Measurements from ENCODE around the gene PRDM16. TPM values are rescaled to one million over a fixed set of nuclear protein-coding genes. Genes with fewer than 3 reads are reported as not detected.

Gene PRDM16
- total RNA-seq, 1 experiment from 2014 or later: 22.3 TPM

DNA sequence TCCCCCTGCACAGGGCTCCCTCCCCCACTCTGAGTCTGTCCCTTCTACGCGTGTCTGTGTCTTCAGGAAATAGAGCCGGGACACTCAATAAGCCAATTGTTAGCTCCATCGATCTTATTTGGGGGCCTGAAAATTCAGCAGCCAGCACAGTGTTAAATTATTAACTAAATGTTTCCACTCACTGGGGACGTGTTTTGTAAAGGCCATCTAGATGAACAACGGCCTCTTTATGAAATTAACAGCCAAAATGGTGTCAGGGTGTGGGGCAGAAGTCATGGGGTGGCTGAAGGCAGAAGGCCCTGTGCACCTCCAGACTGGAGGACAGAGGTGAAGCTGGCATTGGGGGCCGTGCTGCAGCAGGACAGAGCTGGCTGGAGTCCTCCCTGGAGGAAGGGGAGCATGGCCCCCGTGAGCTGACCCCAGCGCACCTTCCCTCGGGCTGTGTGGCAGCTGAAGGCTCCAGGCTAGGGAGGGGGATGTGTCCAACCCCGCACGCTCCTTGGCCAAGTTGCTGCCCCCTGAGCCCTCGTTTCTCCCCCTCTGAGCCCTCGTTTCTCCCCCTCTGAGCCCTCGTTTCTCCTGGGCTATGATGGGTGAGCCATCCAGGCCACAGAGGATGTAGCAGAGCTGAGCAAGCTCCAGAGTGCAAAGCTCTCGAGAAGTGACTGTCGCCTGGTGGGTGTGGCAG lies 271.7 kb downstream of the PRDM16 start:
- intact Hi-C loops (cut with micrococcal nuclease; ENCODE audit: unreplicated experiment) (no loop called here), in situ Hi-C loops (cut with HindIII; ENCODE audit: low pct_unique_long_range_greater_than_20kb, low sequenced_read_pairs) (no loop called here)
- TF ChIP-seq SIN3A (IDR thresholded peaks at IDR 0.05; ENCODE audit: borderline replicate concordance, insufficient read depth, low read depth, low read length): no peak
- TF ChIP-seq, protein P1, sequence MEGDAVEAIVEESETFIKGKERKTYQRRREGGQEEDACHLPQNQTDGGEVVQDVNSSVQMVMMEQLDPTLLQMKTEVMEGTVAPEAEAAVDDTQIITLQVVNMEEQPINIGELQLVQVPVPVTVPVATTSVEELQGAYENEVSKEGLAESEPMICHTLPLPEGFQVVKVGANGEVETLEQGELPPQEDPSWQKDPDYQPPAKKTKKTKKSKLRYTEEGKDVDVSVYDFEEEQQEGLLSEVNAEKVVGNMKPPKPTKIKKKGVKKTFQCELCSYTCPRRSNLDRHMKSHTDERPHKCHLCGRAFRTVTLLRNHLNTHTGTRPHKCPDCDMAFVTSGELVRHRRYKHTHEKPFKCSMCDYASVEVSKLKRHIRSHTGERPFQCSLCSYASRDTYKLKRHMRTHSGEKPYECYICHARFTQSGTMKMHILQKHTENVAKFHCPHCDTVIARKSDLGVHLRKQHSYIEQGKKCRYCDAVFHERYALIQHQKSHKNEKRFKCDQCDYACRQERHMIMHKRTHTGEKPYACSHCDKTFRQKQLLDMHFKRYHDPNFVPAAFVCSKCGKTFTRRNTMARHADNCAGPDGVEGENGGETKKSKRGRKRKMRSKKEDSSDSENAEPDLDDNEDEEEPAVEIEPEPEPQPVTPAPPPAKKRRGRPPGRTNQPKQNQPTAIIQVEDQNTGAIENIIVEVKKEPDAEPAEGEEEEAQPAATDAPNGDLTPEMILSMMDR (IDR thresholded peaks at IDR 0.05): no peak
- no peak overlapping the region for H3K27ac ChIP-seq (ENCODE audit: low read length)
- CTCF ChIA-PET: no interaction called here
- no TSS peak for BruUV-seq (replicated peaks)
- peaks cover 3% of the 10 kb centered on the region for H3K4me1 ChIP-seq (ENCODE audit: control insufficient read depth, insufficient read depth, low read length)
- DNase-seq (ENCODE audit: low read depth, low spot score) (no peak), ATAC-seq (no peak)
- peaks cover 4% of the 10 kb centered on the region; the same call in 1 of the 2 replicates for H3K9me3 ChIP-seq (ENCODE audit: control insufficient read depth, insufficient read depth, low read depth, low read length)
- no peaks in the 10 kb centered on the region for H3K27me3 ChIP-seq (ENCODE audit: control insufficient read depth, insufficient read depth, low read length)
- no peaks in the 10 kb centered on the region for H3K36me3 ChIP-seq (ENCODE audit: control insufficient read depth, insufficient read depth, low read length)
- POLR2A ChIA-PET: no interaction called here
- H3K4me3 ChIP-seq (ENCODE audit: low read depth in 2 of 2, low read length in 2 of 2): no peak overlapping the region

DNA sequence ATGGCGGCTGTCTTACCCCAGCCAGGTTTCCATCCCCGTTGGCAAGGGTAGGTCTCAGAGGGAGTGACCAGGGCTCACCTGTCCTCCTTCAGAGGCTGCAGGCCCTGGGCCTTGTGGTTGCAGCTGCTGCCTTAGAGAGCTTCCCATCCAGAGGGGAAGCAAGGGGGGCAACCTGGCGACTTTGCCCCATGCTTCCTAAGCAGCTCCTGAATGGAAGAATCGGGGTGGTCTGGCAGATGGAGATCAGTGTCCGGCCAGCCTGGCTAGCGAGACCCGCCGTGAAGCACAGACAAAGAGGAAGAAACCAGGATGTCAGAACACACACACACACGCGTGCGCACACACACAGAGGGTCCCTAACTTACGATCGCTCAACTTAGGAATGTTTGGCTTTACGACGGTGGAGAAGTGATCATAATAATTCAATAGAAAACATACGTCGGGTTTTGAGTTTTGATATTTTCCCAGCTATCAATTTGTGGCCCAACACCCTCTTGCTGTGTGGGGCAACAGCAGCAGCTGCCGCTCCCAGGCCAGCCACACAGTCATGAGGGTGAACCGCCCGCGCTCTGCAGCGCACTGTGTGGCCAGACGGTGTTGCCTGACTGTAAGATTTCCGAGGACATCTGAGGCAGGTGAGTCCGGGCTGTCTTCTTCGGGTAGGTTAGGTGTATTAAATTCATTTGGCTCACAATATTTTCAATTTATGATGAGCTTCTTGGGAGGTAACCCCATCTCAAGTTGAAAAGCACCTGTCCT lies 272.4 kb downstream of the PRDM16 start:
- intact Hi-C loops (cut with micrococcal nuclease; ENCODE audit: unreplicated experiment): no loop called here
- Histone ChIP-seq H3K27ac (ENCODE audit: low read length) (no peak overlapping the region), H3K36me3 (ENCODE audit: control insufficient read depth, insufficient read depth, low read length) (no peaks in the 10 kb centered on the region), H3K4me1 (ENCODE audit: control insufficient read depth, insufficient read depth, low read length) (peaks cover 3% of the 10 kb centered on the region), H3K27me3 (ENCODE audit: control insufficient read depth, insufficient read depth, low read length) (no peaks in the 10 kb centered on the region), H3K9me3 (ENCODE audit: control insufficient read depth, insufficient read depth, low read depth, low read length) (peaks cover 4% of the 10 kb centered on the region; the same call in 1 of the 2 replicates), H3K4me3 (ENCODE audit: low read depth in 2 of 2, low read length in 2 of 2) (no peak overlapping the region)
- BruUV-seq (replicated peaks): no TSS peak
- DNase-seq (ENCODE audit: low read depth, low spot score) (no peak), ATAC-seq (no peak)
- in situ Hi-C loops (cut with HindIII; ENCODE audit: low pct_unique_long_range_greater_than_20kb, low sequenced_read_pairs): no loop called here
- POLR2A ChIA-PET: no interaction called here
- TF ChIP-seq, protein P1 (IDR thresholded peaks at IDR 0.05): no peak
- TF ChIP-seq SIN3A (IDR thresholded peaks at IDR 0.05; ENCODE audit: borderline replicate concordance, insufficient read depth, low read depth, low read length) (no peak), TCF7L2 (IDR thresholded peaks at IDR 0.05; ENCODE audit: low read depth, low read length) (no peak)
- CTCF ChIA-PET: no interaction called here

DNA sequence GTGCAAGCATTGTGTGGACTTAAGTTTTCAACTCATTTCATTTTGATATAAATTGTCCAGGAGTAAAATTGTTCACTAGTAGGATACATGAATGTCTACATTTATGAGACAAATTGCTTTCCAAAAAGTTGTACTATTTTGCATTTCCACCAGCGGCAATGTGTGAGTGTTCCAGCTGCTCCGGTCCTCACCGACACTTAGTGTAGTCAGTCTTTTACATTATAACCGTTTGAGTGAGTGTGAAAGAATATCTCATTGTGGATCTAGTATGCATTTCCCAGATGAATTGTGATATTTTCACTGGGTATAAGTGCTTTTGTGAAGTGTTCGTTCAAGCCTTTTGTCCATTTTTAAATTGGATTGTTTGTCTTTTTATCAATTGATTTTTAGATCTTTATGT lies 274.0 kb downstream of the PRDM16 start:
- in situ Hi-C loops (cut with HindIII; ENCODE audit: low pct_unique_long_range_greater_than_20kb, low sequenced_read_pairs): no loop called here

More for the DNA sequence above, 274.0 kb downstream of the PRDM16 start:
- H3K27ac ChIP-seq (ENCODE audit: low read length): no peak overlapping the region
- no TSS peak for BruUV-seq (replicated peaks)
- no peaks in the 10 kb centered on the region for H3K36me3 ChIP-seq (ENCODE audit: control insufficient read depth, insufficient read depth, low read length)
- TF ChIP-seq, protein P1 (IDR thresholded peaks at IDR 0.05): no peak
- TF ChIP-seq, protein P2, sequence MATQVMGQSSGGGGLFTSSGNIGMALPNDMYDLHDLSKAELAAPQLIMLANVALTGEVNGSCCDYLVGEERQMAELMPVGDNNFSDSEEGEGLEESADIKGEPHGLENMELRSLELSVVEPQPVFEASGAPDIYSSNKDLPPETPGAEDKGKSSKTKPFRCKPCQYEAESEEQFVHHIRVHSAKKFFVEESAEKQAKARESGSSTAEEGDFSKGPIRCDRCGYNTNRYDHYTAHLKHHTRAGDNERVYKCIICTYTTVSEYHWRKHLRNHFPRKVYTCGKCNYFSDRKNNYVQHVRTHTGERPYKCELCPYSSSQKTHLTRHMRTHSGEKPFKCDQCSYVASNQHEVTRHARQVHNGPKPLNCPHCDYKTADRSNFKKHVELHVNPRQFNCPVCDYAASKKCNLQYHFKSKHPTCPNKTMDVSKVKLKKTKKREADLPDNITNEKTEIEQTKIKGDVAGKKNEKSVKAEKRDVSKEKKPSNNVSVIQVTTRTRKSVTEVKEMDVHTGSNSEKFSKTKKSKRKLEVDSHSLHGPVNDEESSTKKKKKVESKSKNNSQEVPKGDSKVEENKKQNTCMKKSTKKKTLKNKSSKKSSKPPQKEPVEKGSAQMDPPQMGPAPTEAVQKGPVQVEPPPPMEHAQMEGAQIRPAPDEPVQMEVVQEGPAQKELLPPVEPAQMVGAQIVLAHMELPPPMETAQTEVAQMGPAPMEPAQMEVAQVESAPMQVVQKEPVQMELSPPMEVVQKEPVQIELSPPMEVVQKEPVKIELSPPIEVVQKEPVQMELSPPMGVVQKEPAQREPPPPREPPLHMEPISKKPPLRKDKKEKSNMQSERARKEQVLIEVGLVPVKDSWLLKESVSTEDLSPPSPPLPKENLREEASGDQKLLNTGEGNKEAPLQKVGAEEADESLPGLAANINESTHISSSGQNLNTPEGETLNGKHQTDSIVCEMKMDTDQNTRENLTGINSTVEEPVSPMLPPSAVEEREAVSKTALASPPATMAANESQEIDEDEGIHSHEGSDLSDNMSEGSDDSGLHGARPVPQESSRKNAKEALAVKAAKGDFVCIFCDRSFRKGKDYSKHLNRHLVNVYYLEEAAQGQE (IDR thresholded peaks at IDR 0.05; ENCODE audit: insufficient read depth in 1 of 2, low read depth in 2 of 2, low read length in 1 of 2): no peak
- no peak for TF ChIP-seq POLR2AphosphoS5 (IDR thresholded peaks at IDR 0.05; ENCODE audit: low read depth, low read length)
- TF ChIP-seq TCF7L2 (IDR thresholded peaks at IDR 0.05; ENCODE audit: low read depth, low read length): no peak
- no peak for TF ChIP-seq SIN3A (IDR thresholded peaks at IDR 0.05; ENCODE audit: borderline replicate concordance, insufficient read depth, low read depth, low read length)
- H3K9me3 ChIP-seq (ENCODE audit: control insufficient read depth, insufficient read depth, low read depth, low read length): peaks cover 4% of the 10 kb centered on the region; the same call in 1 of the 2 replicates
- ChIA-PET POLR2A (no interaction called here), CTCF (no interaction called here)
- DNase-seq (ENCODE audit: low read depth, low spot score): no peak
- H3K4me3 ChIP-seq (ENCODE audit: low read depth in 2 of 2, low read length in 2 of 2): no peak overlapping the region
- intact Hi-C loops (cut with micrococcal nuclease; ENCODE audit: unreplicated experiment): no loop called here
- no peaks in the 10 kb centered on the region for H3K27me3 ChIP-seq (ENCODE audit: control insufficient read depth, insufficient read depth, low read length)
- ATAC-seq: no peak
- peaks cover 3% of the 10 kb centered on the region for H3K4me1 ChIP-seq (ENCODE audit: control insufficient read depth, insufficient read depth, low read length)
